HepG2 (cell line): ENCODE measurements around the gene ARHGEF4. TPM values are rescaled to one million over a fixed set of nuclear protein-coding genes. Genes with fewer than 3 reads are reported as not detected.

Experiments
- ATAC-seq: fragments of 200-7000 bp; cut with Tn5 transposase; 3 replicates; pipeline ENCODE4 v1.9.1; 2020; ENCODE audit warnings: mild to moderate bottlenecking, moderate library complexity
- BruUV-seq: library from RNA; stranded (reverse); fragments of 400-500 nt; replicated peaks from 2 replicates; lab custom pipeline; 2021; lab: Mats Ljungman, UMichigan
- CTCF ChIA-PET: fragments of 300-600 bp; formaldehyde crosslinking; extraction: SDS; loops from one replicate; lab custom pipeline; 2021; ENCODE audit warnings: low total read pairs, inconsistent platforms, low intra/inter-chr PET ratio; lab: Yijun Ruan, JAX
- POLR2A ChIA-PET: fragments of 350-600 bp; sonication (Branson Sonifier 250); formaldehyde crosslinking; loops from one replicate; lab custom pipeline; 2020; ENCODE audit warnings: antibody characterized with exemption, inconsistent platforms; lab: Yijun Ruan, JAX
- DNase-seq: peaks from one replicate; pipeline ENCODE4 v3.0.0-alpha.2; 2015; ENCODE audit warnings: low spot score
- FAIRE-seq: peaks from 3 replicates; lab custom pipeline; 2011; peaks lifted over from hg19 to GRCh38; lab: Jason Lieb, UNC
- H2AFZ ChIP-seq: one replicate; pipeline ENCODE4 v1.6.1; 2011; ENCODE audit warnings: low read length, inconsistent platforms
- H3K27ac ChIP-seq: fragments of 300-600 bp; 3 replicates; pipeline ENCODE4 v1.8.0; 2011; ENCODE audit warnings: mixed run types, mild to moderate bottlenecking, mixed read lengths, low read length, inconsistent platforms; ENCODE audit not compliant: insufficient read depth; ENCODE audit errors: extremely low read length
- H3K27me3 ChIP-seq, 2 experiments: fragments of 200-600 bp in 1 of 2; 2 replicates in 1 of 2; 3 replicates in 1 of 2; pipeline versions ENCODE4 v1.6.0 to v1.8.0; 2011; ENCODE audit warnings: low read length in 2 of 2, mild to moderate bottlenecking in 2 of 2, moderate library complexity in 2 of 2, inconsistent platforms in 1 of 2; ENCODE audit not compliant: insufficient read depth in 2 of 2, control insufficient read depth in 1 of 2
- H3K36me3 ChIP-seq, 2 experiments: fragments of 200-600 bp in 1 of 2; replicated peaks in 1 of 2; 2 replicates in 1 of 2; 3 replicates in 1 of 2; pipeline versions ENCODE4 v1.5.1 to v1.8.0; 2011; ENCODE audit warnings: low read length in 2 of 2, inconsistent platforms in 1 of 2; ENCODE audit not compliant: insufficient read depth in 2 of 2, control insufficient read depth in 1 of 2
- H3K4me1 ChIP-seq: 2 replicates; pipeline ENCODE4 v1.5.1; 2012; ENCODE audit warnings: low read length, inconsistent platforms; ENCODE audit not compliant: insufficient read depth
- H3K4me2 ChIP-seq: 2 replicates; pipeline ENCODE4 v1.6.0; 2011; ENCODE audit warnings: low read depth, low read length, inconsistent platforms
- H3K4me3 ChIP-seq, 3 experiments: fragments of 200-600 bp in 1 of 3; sonication (generic), shearing (Covaris generic) in 1 of 3; replicated peaks in 1 of 3; 2 replicates each; pipeline ENCODE4 v1.5.1; 2011 to 2016; ENCODE audit warnings: low read length in 3 of 3, inconsistent platforms in 2 of 3, low read depth in 2 of 3, mild to moderate bottlenecking in 2 of 3, control low read depth in 1 of 3, mixed read lengths in 1 of 3; ENCODE audit not compliant: insufficient read depth in 1 of 3
- H3K79me2 ChIP-seq: one replicate; pipeline ENCODE4 v1.6.1; 2011; ENCODE audit warnings: low read length, inconsistent platforms; ENCODE audit not compliant: insufficient read depth
- H3K9ac ChIP-seq: 2 replicates; pipeline ENCODE4 v1.6.0; 2011; ENCODE audit warnings: mild to moderate bottlenecking, low read depth, low read length, inconsistent platforms; ENCODE audit not compliant: insufficient read depth
- H3K9me3 ChIP-seq: 2 replicates; pipeline ENCODE4 v1.5.1; 2012; ENCODE audit warnings: mild to moderate bottlenecking, low read length
- H4K20me1 ChIP-seq: 2 replicates; pipeline ENCODE4 v1.6.0; 2011; ENCODE audit warnings: inconsistent platforms, mild to moderate bottlenecking, low read length, moderate library complexity; ENCODE audit not compliant: insufficient read depth
- FOXA3 ChIP-seq: IDR thresholded peaks from 2 replicates; pipeline ENCODE4 v1.6.1; 2016; ENCODE audit warnings: missing genetic modification reagents, missing compliant biosample characterization
- NRL ChIP-seq: sonication (generic); formaldehyde crosslinking; IDR thresholded peaks from 2 replicates; pipeline ENCODE4 v1.5.0; 2020; ENCODE audit warnings: missing genetic modification reagents, mild to moderate bottlenecking, moderate library complexity, borderline replicate concordance
- RERE ChIP-seq: IDR thresholded peaks from 2 replicates; pipeline ENCODE4 v1.6.1; 2016; ENCODE audit warnings: low read depth, missing genetic modification reagents, missing compliant biosample characterization
- SNAPC2 ChIP-seq: sonication (generic); formaldehyde crosslinking; IDR thresholded peaks from 2 replicates; pipeline ENCODE4 v1.8.1; 2022; ENCODE audit warnings: mild to moderate bottlenecking, missing genetic modification reagents
- ZBTB8A ChIP-seq: sonication (generic); formaldehyde crosslinking; IDR thresholded peaks from 2 replicates; pipeline ENCODE4 v1.4.0; 2020; ENCODE audit warnings: mild to moderate bottlenecking, low read depth, missing genetic modification reagents, borderline replicate concordance
- ZC3H13 ChIP-seq: sonication (generic); formaldehyde crosslinking; IDR thresholded peaks from 2 replicates; pipeline ENCODE4 v1.8.1; 2023; ENCODE audit warnings: mild to moderate bottlenecking, missing genetic modification reagents, moderate library complexity
- ZNF18 ChIP-seq: sonication (generic); formaldehyde crosslinking; IDR thresholded peaks from 2 replicates; pipeline ENCODE4 v1.8.0; 2022; ENCODE audit warnings: mild to moderate bottlenecking, missing genetic modification reagents; ENCODE audit not compliant: insufficient replicate concordance
- ZNF431 ChIP-seq: sonication (generic); formaldehyde crosslinking; IDR thresholded peaks from 2 replicates; pipeline ENCODE4 v1.9.0; 2022; ENCODE audit warnings: missing genetic modification reagents, low read depth, mild to moderate bottlenecking, borderline replicate concordance
- ZNF737 ChIP-seq: sonication (generic); formaldehyde crosslinking; IDR thresholded peaks from 2 replicates; pipeline ENCODE4 v1.5.0; 2020; ENCODE audit warnings: missing genetic modification reagents, mild to moderate bottlenecking, borderline replicate concordance
- ZNF839 ChIP-seq: sonication (generic); formaldehyde crosslinking; IDR thresholded peaks from 2 replicates; pipeline ENCODE4 v1.4.0; 2020; ENCODE audit warnings: missing genetic modification reagents, mild to moderate bottlenecking, borderline replicate concordance
- WGBS: methylation state at CpG from one replicate; pipeline ENCODE4 v1.1.6; 2017; ENCODE audit warnings: low lambda C conversion rate; 5-methylcytosine and 5-hydroxymethylcytosine counted together
- in situ Hi-C: cut with HindIII; loops from 2 replicates; pipeline ENCODE4 v1.10.0; 2017; ENCODE audit warnings: low pct_unique_long_range_greater_than_20kb; ENCODE audit not compliant: extremely low pct_ligation_motif_present
- intact Hi-C: fragments of 100-400 bp; cut with micrococcal nuclease; formaldehyde crosslinking; loops from one replicate; pipeline ENCODE4 v1.10.0; 2022; ENCODE audit not compliant: unreplicated experiment
- polyA plus RNA-seq, 8 experiments: library from polyadenylated mRNA; depleted of rRNA in 3 of 8; stranded (reverse) in 7 of 8; unstranded in 1 of 8; fragments of >200 nt; fragmentation: Illumina TruSeq in 4 of 8; extraction: Trizol in 4 of 8; gene quantifications; 2 replicates each; pipeline versions ENCODE4 v1.2.1 to v1.2.3, GENCODE V29; 2011 to 2016; ENCODE audit warnings: low read depth in 4 of 8, missing spikeins in 1 of 8, mixed read lengths in 1 of 8; ENCODE audit not compliant: insufficient read depth in 1 of 8
- total RNA-seq, 5 experiments: library from RNA; depleted of rRNA; stranded (reverse); fragments of >200 nt; fragmentation: Illumina TruSeq; extraction: Trizol; gene quantifications; 2 replicates each; pipeline ENCODE4 v1.2.3, GENCODE V29; 2016; ENCODE audit warnings: low read depth in 1 of 5

ARHGEF4 gene
- total and polyA plus RNA-seq, 2 of the 13 experiments (the other 11 are each of a cell fraction or from before 2014, with no cell fraction given) = 0.11 to 0.13 TPM

GRCh38 chr2:130957915-130958314 is 121.2 kb downstream of the ARHGEF4 start (continued):
- TF ChIP-seq RERE (CRISPR knock-in tag) (no peak), ZC3H13 (no peak), SNAPC2 (CRISPR knock-in tag) (no peak), NRL (CRISPR knock-in tag) (no peak), ZBTB8A (CRISPR knock-in tag) (no peak)

GRCh38 chr2:130963196-130963848 is 126.6 kb downstream of the ARHGEF4 start:
- 61% methylated on average over 48 of the region's 90 CpGs for WGBS
- Histone ChIP-seq H3K4me1 (no peaks in the 10 kb centered on the region), H3K9ac (no peak overlapping the region), H3K4me3 (no peak overlapping the region), H3K9me3 (no peaks in the 10 kb centered on the region), H2AFZ (no peak overlapping the region), H3K27me3 (peaks cover 21 to 56% of the 10 kb centered on the region in 2 experiments), H4K20me1 (no peaks in the 10 kb centered on the region), H3K27ac (no peak overlapping the region), H3K36me3 (no peaks in the 10 kb centered on the region), H3K79me2 (no peaks in the 10 kb centered on the region), H3K4me2 (no peak overlapping the region)
- ChIA-PET CTCF (no interaction called here), POLR2A (no interaction called here)
- in situ Hi-C loops = no loop called here
- FAIRE-seq (no peak), DNase-seq (no peak), ATAC-seq (no peak)
- TF ChIP-seq ZNF839 (CRISPR knock-in tag) = no peak
- no peak for TF ChIP-seq ZNF737 (CRISPR knock-in tag)
- no peak for TF ChIP-seq ZNF18 (CRISPR knock-in tag)
- TF ChIP-seq ZNF431 (CRISPR knock-in tag) = no peak
- no peak for TF ChIP-seq FOXA3 (CRISPR knock-in tag)
- intact Hi-C loops = no loop called here
- BruUV-seq = no TSS peak
